ENCODE results near the gene CDKN2C. TPM values are rescaled to one million over a fixed set of nuclear protein-coding genes. Genes with fewer than 3 reads are reported as not detected.

The CDKN2C gene
- total RNA-seq, 1 experiment from 2014 or later: not detected

GRCh38 chr1:50967416-50968157, 2.5 kb upstream of the CDKN2C start (continued):
- TF ChIP-seq PRDM15 (CRISPR knock-in tag; IDR thresholded peaks at IDR 0.05) (no peak), HMGXB4 (CRISPR knock-in tag; IDR thresholded peaks at IDR 0.05) (no peak), FOXK1 (CRISPR knock-in tag; IDR thresholded peaks at IDR 0.05) (no peak)

GRCh38 chr1:50968158-50968820, 1.8 kb upstream of the CDKN2C start:
- Mint-ChIP-seq H3K9me3 (no peaks in the 10 kb centered on the region), H3K27me3 (ENCODE audit: low read depth) (peaks cover 94% of the 10 kb centered on the region), H3K4me1 (peaks cover 18% of the 10 kb centered on the region), H3K27ac (no peak overlapping the region), H3K36me3 (no peaks in the 10 kb centered on the region), H3K4me3 (peak overlapping the region; percentile 69)
- CTCF ChIA-PET: interaction anchor here (1.4 to 2.8 kb wide), 4 partner anchors 8 to 224 kb away, joined by 3 to 14 read pairs (median 10); partner anchors contain the start of gene FAF1
- peak; percentile 83 for ATAC-seq
- DNase-seq (ENCODE audit: low spot score): peak; percentile 87
- POLR2A ChIA-PET: interaction anchor here (0.6 kb wide), 1 partner anchor 46 kb away, joined by 5 read pairs; no protein-coding TSS in a partner anchor
- TF ChIP-seq EMX1 (CRISPR knock-in tag; IDR thresholded peaks at IDR 0.05) (no peak), TEAD4 (CRISPR knock-in tag; IDR thresholded peaks at IDR 0.05) (no peak), ZNF425 (CRISPR knock-in tag; conservative IDR thresholded peaks at IDR 0.05) (no peak), ZSCAN18 (CRISPR knock-in tag; IDR thresholded peaks at IDR 0.05) (no peak), ATF6 (CRISPR knock-in tag; IDR thresholded peaks at IDR 0.05) (no peak), E2F4 (CRISPR knock-in tag; IDR thresholded peaks at IDR 0.05; ENCODE audit: borderline replicate concordance, low read depth) (no peak), PREB (CRISPR knock-in tag; IDR thresholded peaks at IDR 0.05; ENCODE audit: borderline replicate concordance) (no peak), SP1 (CRISPR knock-in tag; conservative IDR thresholded peaks at IDR 0.05) (peak; percentile 57), CREB1 (CRISPR knock-in tag; IDR thresholded peaks at IDR 0.05) (no peak), SMAD3 (CRISPR knock-in tag; IDR thresholded peaks at IDR 0.05; ENCODE audit: borderline replicate concordance) (no peak), ZNF219 (CRISPR knock-in tag; IDR thresholded peaks at IDR 0.05; ENCODE audit: borderline replicate concordance) (no peak), PRDM15 (CRISPR knock-in tag; IDR thresholded peaks at IDR 0.05) (no peak), ZNF121 (CRISPR knock-in tag; IDR thresholded peaks at IDR 0.05) (no peak)
